Retina (tissue), 1 donor: ENCODE results near the gene PITPNC1.

Experiments
- DNase-seq: peaks from one replicate; pipeline ENCODE4 v3.0.0-alpha.2; 2016

Gene PITPNC1

GRCh38 chr17:67435786-67436185 lies 58.7 kb downstream of the PITPNC1 start:
- DNase-seq, result no peak

- no peak for DNase-seq
These were observed 59.2 kb downstream of the PITPNC1 start for GRCh38 chr17:67436233-67436632.

- no peak for DNase-seq
These were observed 61.6 kb downstream of the PITPNC1 start for GRCh38 chr17:67438667-67439066.

GRCh38 chr17:67439269-67439668 lies 62.2 kb downstream of the PITPNC1 start:
- DNase-seq, result no peak

- DNase-seq, result no peak
These were observed 63.4 kb downstream of the PITPNC1 start for GRCh38 chr17:67440277-67441051.

GRCh38 chr17:67441052-67441895 lies 64.2 kb downstream of the PITPNC1 start:
- DNase-seq, result peak; percentile 48

- DNase-seq, result no peak
These were observed 64.8 kb downstream of the PITPNC1 start for GRCh38 chr17:67441896-67442219.

GRCh38 chr17:67442787-67443624 lies 65.9 kb downstream of the PITPNC1 start:
- peak; percentile 73 for DNase-seq

GRCh38 chr17:67443931-67444595 lies 67.0 kb downstream of the PITPNC1 start:
- no peak for DNase-seq

- no peak for DNase-seq
These were observed 71.4 kb downstream of the PITPNC1 start for GRCh38 chr17:67448449-67448848.

- DNase-seq, result no peak
These were observed 72.0 kb downstream of the PITPNC1 start for GRCh38 chr17:67449065-67449464.

- DNase-seq, result no peak
These were observed 73.0 kb downstream of the PITPNC1 start for GRCh38 chr17:67449845-67450755.

- no peak for DNase-seq
These were observed 75.8 kb downstream of the PITPNC1 start for GRCh38 chr17:67452681-67453554.

GRCh38 chr17:67456103-67456502 lies 79.0 kb downstream of the PITPNC1 start:
- DNase-seq, result no peak

- DNase-seq, result no peak
These were observed 79.8 kb downstream of the PITPNC1 start for GRCh38 chr17:67456889-67457288.

GRCh38 chr17:67458203-67458602 lies 81.1 kb downstream of the PITPNC1 start:
- no peak for DNase-seq

GRCh38 chr17:67459985-67460384 lies 82.9 kb downstream of the PITPNC1 start:
- no peak for DNase-seq

- DNase-seq, result no peak
These were observed 84.2 kb downstream of the PITPNC1 start for GRCh38 chr17:67461228-67461780.

GRCh38 chr17:67461876-67462275 lies 84.8 kb downstream of the PITPNC1 start:
- DNase-seq, result no peak

GRCh38 chr17:67466251-67466796 lies 89.2 kb downstream of the PITPNC1 start:
- no peak for DNase-seq
